Stimulated activated CD4-positive, alpha-beta T cell treated with anti-CD3 and anti-CD28 coated beads, Interleukin-1b, Interleukin-23, amount 100 ng/mL, for 1 hour (primary cell): Measurements from ENCODE around the gene GASK1B.

ENCODE experiments used
- DNase-seq, 2 donors: peaks; one replicate each; pipeline ENCODE4 v3.0.0-alpha.2; 2020; ENCODE audit warnings: low read depth in 2 of 2

Gene GASK1B

GRCh38 chr4:158186815-158187214, 14.0 kb upstream of the GASK1B start:
- no peak for DNase-seq

- no peak for DNase-seq
Observed at GRCh38 chr4:158182736-158183135, 9.9 kb upstream of the GASK1B start.

DNA sequence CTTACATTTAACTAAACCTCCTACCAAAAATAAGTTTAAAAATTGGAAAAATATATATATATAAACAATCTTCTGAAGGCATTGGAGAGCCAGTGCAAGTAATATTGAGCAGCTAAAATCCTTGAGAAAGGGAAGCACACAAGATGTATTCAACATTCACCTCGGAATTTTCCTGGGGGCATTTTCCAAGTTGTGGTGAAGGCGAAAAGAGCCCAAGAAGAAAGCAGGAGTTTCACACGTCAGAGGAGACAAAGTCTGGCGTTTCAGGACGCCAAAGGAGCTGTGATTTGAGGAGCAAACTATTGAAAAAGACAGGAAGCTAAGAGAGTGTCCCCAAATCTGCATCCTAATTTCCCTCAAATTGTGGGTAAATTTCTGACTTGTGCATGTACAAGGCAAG, 9.1 kb upstream of the GASK1B start:
- no peak for DNase-seq

DNA sequence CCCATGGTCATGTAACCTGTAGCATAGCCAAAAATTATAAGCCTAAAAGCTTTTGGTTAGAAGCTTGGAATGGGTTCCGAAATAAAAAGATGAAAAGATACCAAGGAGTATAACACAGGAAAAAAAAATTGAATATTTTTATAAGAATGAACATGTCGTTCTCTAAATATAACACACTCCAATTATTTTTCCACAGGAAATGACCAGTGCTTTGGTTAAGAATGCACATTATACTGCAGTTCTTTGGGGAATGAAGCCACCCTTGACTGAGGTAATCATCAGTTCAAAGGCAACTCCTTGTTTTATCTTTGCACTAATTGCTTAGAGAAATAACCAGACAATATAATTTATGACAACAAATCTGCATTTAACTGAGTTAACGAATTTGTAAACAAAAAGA, 6.6 kb upstream of the GASK1B start:
- no peak for DNase-seq

DNA sequence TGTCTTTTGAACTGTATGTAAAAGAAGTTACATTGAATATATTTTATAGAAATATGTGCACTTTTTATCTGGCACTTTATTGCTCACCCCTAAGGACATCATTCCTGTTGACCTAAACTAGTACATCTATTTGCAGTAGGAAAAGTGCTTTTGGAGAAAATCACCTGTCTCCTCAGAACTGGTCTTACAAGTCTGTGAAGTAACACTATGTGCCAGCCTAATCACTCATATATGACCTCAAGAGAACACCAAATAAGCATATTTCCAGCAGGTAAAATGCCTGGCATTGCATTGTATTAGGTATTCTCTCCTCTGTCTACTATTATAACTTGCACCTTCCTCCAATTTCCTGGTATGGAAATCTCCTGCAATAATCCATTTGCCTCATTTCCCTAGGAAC, 4.0 kb upstream of the GASK1B start:
- no peak for DNase-seq

GRCh38 chr4:158176108-158176507, 3.3 kb upstream of the GASK1B start:
- no peak for DNase-seq

GRCh38 chr4:158170691-158171561, 1.9 kb downstream of the GASK1B start:
- no peak for DNase-seq

DNA sequence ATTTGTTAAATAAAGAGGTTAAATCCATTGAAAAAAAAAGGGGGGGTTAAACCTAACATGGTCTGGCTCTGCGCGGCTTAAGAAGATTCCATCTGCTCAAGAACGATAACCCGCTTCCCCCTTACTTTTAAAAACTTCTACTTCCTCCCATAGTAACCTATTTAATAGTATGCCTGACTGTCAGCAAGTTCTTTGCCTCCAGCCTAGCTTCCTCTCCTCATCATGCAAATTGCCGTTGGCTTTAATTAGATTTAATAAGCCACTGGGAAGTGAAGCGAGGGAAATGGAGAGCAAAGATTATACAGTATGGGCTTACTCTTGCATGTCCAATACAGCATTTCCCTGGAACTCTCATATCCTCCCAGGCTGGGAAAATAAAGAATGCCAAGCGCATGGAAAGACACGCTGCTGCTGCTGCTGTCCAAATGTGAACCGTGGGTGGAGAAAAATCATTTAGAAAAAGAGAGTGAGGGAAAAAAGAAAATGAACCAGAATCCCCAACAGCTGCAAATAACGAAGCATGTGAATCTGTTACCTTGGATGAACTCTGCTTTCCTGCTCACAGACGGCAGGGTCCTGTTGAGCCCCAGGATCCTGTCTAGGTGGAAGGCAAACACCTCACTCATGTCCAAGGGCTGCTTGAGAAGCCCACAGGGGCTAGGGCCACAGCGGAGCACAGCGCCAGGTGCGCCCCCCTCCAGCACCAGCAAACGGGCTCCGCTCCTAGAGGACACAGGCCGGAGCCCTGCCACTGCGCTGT, 2.7 kb downstream of the GASK1B start:
- DNase-seq: no peak

- DNase-seq: no peak
Observed at GRCh38 chr4:158169506-158169905, 3.3 kb downstream of the GASK1B start.

DNA sequence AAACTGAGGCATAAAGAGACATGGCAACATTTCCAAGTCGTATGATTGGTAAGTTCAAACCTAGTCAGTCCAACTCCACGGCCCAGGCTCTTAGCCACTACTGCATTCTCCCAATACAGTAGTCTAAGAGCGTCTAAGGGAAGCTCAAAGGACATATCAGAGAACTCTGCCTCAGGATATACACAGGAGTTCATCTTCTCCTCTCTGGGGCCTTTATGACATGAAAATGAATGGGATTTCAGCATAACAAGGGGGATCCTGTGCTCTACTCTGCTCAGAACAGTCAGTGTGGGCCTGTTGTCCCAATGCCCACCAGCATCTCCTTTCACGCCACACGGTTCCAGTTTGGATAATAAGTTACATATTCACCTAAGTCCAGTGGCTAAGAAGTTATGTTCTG, 4.2 kb downstream of the GASK1B start:
- no peak for DNase-seq

DNA sequence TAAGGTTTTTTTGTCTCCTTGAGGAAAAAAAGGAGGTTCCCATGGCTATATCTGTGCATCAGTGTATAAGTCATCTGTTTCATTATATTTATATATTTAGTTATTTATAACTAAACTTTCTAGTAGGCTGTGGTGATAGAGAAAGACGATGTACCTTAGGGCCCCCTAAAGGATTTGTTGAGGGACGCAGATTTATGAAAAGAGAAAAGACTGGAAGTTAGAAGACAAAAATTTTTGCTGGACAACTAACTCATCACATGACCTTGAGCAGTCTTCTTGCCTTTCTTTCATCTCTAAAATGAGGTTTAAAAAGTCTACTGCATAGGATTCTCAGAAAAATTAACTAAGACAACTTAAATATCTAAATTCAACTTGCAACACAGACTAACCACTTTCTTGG, 6.1 kb downstream of the GASK1B start:
- no peak for DNase-seq

GRCh38 chr4:158164768-158165213, 8.0 kb downstream of the GASK1B start:
- no peak for DNase-seq

DNA sequence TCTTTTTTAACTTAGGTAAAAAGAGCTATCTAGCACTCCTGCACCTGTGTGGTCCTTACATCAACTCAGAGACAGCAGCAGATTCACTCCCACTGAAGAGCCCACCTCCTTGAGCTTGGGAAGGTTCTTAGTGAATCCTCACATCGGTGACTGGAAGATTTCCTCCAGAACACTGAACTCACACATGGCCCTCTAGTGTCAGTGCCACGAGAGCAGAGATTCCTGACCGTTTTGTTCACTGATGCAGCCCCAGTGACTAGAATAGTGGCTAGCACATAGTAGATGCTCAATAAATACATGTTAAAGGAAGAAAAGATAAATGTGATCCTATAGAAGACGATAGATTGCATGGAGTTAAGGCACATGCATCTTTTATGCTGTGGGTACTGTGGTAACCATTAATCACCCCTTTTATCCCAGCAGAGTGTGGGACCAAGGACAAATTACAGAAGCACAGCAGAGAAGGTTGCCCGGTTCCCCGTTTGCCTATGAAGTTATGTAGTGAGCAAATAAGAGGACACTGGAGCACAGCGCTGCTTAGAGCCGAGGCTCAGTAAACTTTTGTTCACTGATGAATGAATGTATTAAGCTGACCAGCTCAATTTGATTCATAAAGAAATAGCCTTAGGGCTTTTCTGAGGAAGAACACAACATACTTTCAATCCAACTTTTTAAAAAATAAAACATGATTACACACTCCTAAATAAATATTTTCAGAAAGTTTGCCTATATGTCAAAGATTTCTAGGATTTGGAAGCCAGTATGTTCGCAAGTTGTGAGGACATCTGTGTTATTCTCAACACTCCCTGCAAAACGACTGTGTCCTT, 8.7 kb downstream of the GASK1B start:
- DNase-seq: no peak

GRCh38 chr4:158162631-158163030, 10.2 kb downstream of the GASK1B start:
- DNase-seq: no peak

DNA sequence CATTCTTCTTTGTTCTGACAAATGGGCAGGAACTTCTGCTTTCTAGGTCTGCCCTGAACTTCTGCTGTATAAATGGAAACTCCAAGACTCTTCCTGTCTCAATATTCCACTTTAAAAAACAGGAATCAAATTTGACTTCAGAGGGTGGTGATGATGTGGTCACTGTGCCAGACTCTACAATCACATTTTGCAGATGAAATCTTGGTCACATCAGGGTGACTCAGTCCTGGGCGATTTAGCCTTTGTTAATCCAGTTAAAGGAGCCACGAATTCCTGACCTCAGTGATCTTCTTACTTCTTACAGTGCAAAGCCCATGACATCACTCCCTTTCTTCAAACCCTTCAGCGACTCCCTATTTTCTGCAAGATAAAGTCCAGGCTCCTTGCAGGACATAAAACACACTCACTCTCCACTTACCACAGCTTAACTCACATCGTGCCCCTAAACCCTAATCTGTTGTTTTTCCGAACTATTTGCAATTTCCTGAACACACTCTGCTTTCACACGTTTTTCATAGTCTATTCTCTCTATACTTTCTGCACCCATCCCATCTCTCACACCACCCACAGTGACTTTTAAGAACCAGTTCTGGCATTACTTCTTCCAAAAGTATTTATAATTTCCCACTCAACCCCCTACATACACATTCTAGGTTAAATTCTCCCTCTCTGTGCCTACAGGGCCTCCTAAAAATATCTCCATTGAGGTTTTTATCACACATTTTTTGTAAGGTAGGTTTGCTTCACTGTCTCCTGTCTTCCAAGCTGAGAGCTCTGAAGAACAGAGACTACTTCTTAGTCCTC, 11.1 kb downstream of the GASK1B start:
- DNase-seq: no peak

- DNase-seq: no peak
Observed at GRCh38 chr4:158159718-158160094, 13.1 kb downstream of the GASK1B start.

- DNase-seq: no peak
Observed at GRCh38 chr4:158159054-158159717, 13.6 kb downstream of the GASK1B start.

GRCh38 chr4:158157412-158157811, 15.4 kb downstream of the GASK1B start:
- DNase-seq: no peak

GRCh38 chr4:158155656-158156356, 17.0 kb downstream of the GASK1B start:
- DNase-seq: no peak

DNA sequence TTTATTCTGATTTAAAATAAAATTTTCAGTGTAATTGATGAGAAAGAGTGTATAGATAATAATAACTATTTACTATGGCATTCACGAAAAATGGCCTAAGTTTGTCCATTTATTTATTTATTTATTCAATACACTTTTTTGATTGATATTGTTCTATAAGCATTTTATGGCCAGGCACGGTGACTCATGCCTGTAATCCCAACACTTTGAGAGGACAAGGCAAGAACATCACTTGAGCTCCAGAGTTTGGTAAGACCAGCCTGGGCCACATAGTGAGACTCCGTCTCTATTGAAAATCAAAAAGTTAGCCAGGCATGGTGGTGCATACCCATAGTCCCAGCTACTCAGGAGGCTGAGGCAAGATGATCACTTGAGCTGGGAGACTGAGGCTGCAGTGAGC, 25.7 kb downstream of the GASK1B start:
- no peak for DNase-seq
